NT2/D1 (cell line): ENCODE results near the gene RNF220.

Source experiments
- YY1 ChIP-seq: IDR thresholded peaks from 2 replicates; pipeline ENCODE4 v1.6.1; 2011; ENCODE audit not compliant: insufficient read length, insufficient read depth
- ZNF274 ChIP-seq: IDR thresholded peaks from 2 replicates; pipeline ENCODE4 v1.6.1; 2011; ENCODE audit warnings: mild to moderate bottlenecking, low read depth, low read length

GRCh38 chr1:44624268-44624901 lies 219.3 kb downstream of the RNF220 start:
- TF ChIP-seq ZNF274: no peak
- no peak for TF ChIP-seq YY1
